PC-9 (cell line): ENCODE measurements around the gene MT2A.

ENCODE experiments used
- CTCF ChIP-seq: fragments of 200-600 bp; sonication (generic); conservative IDR thresholded peaks from 2 replicates; pipeline ENCODE4 v1.6.1; 2017; ENCODE audit warnings: mixed run types, antibody characterized with exemption, mild to moderate bottlenecking, moderate library complexity
- EZH2 ChIP-seq: fragments of 200-600 bp; sonication (generic); IDR thresholded peaks from 2 replicates; pipeline ENCODE4 v1.8.0; 2017; ENCODE audit warnings: antibody characterized with exemption, low read depth

- TF ChIP-seq CTCF (no peak), EZH2 (no peak)
Measured at GRCh38 chr16:56577300-56577625, 31.1 kb upstream of the MT2A start.
